OCI-LY7 (cell line): ENCODE data around the gene INO80E. TPM values are rescaled to one million over a fixed set of nuclear protein-coding genes. Genes with fewer than 3 reads are reported as not detected.

Source experiments
- BruUV-seq: library from RNA; stranded (reverse); fragments of 400-500 nt; replicated peaks from 2 replicates; lab custom pipeline; 2021; lab: Mats Ljungman, UMichigan
- CTCF ChIA-PET: fragments of 300-600 bp; sonication (Branson Sonifier 250); formaldehyde crosslinking; loops from one replicate; lab custom pipeline; 2022; ENCODE audit warnings: antibody characterized with exemption; ENCODE audit not compliant: unreplicated experiment; lab: Charles Lee
- POLR2A ChIA-PET: fragments of 300-600 bp; sonication (Branson Sonifier 250); formaldehyde crosslinking; loops from one replicate; lab custom pipeline; 2022; ENCODE audit warnings: antibody characterized with exemption; lab: Charles Lee
- DNase-seq: peaks from one replicate; pipeline ENCODE4 v3.0.0-alpha.2; 2015; ENCODE audit warnings: low spot score
- H2AFZ ChIP-seq: fragments of 200-600 bp; sonication (generic), shearing (Covaris generic); 2 replicates; pipeline ENCODE4 v1.6.1; 2014; ENCODE audit warnings: mild to moderate bottlenecking, antibody characterized with exemption, low read length, moderate library complexity
- H3K27ac ChIP-seq: fragments of 200-600 bp; sonication (generic); 2 replicates; pipeline ENCODE4 v1.5.1; 2014; ENCODE audit warnings: mixed run types, low read depth, mild to moderate bottlenecking, moderate library complexity, low read length, inconsistent platforms; ENCODE audit not compliant: poor library complexity, severe bottlenecking
- H3K36me3 ChIP-seq: fragments of 200-600 bp; sonication (generic); 2 replicates; pipeline ENCODE4 v1.6.1; 2014; ENCODE audit warnings: mild to moderate bottlenecking, antibody characterized with exemption, low read length, moderate library complexity, mixed read lengths; ENCODE audit not compliant: insufficient read depth
- H3K4me1 ChIP-seq: fragments of 200-600 bp; sonication (generic); 2 replicates; pipeline ENCODE4 v1.5.1; 2014; ENCODE audit warnings: mild to moderate bottlenecking, low read length; ENCODE audit not compliant: insufficient read depth, poor library complexity, severe bottlenecking
- H3K4me2 ChIP-seq: fragments of 200-600 bp; sonication (generic); 2 replicates; pipeline ENCODE4 v1.6.1; 2014; ENCODE audit warnings: mild to moderate bottlenecking, low read length
- H3K4me3 ChIP-seq: fragments of 200-600 bp; sonication (generic); 2 replicates; pipeline ENCODE4 v1.5.1; 2014; ENCODE audit warnings: mild to moderate bottlenecking, low read depth, low read length; ENCODE audit not compliant: poor library complexity, severe bottlenecking
- H3K79me2 ChIP-seq: fragments of 200-600 bp; sonication (generic); 2 replicates; pipeline ENCODE4 v1.6.1; 2016; ENCODE audit warnings: low read depth, mild to moderate bottlenecking, low read length, moderate library complexity, mixed read lengths; ENCODE audit not compliant: insufficient read depth
- H3K9me2 ChIP-seq: fragments of 200-600 bp; sonication (generic); 2 replicates; pipeline ENCODE4 v1.6.1; 2016; ENCODE audit warnings: mild to moderate bottlenecking, low read length, mixed read lengths; ENCODE audit not compliant: insufficient read depth
- H3K9me3 ChIP-seq: fragments of 200-600 bp; sonication (generic); 2 replicates; pipeline ENCODE4 v1.6.1; 2014; ENCODE audit warnings: mild to moderate bottlenecking, mixed run types, low read length, mixed read lengths
- H4K20me1 ChIP-seq: fragments of 200-600 bp; sonication (generic); 2 replicates; pipeline ENCODE4 v1.6.1; 2014; ENCODE audit warnings: mild to moderate bottlenecking, antibody characterized with exemption, low read length, moderate library complexity, mixed read lengths; ENCODE audit not compliant: insufficient read depth
- CTCF ChIP-seq: fragments of 200-600 bp; sonication (generic); conservative IDR thresholded peaks from 2 replicates; pipeline ENCODE4 v1.5.1; 2014; ENCODE audit warnings: mild to moderate bottlenecking, antibody characterized with exemption, low read length, moderate library complexity, mixed read lengths
- EZH2phosphoT487 ChIP-seq: fragments of 200-600 bp; sonication (generic); IDR thresholded peaks from 2 replicates; pipeline ENCODE4 v1.6.1; 2018; ENCODE audit warnings: low read depth, borderline replicate concordance, mild to moderate bottlenecking, mixed run types, antibody characterized with exemption, low read length, moderate library complexity, mixed read lengths
- intact Hi-C: fragments of 100-400 bp; cut with micrococcal nuclease; formaldehyde crosslinking; loops from one replicate; pipeline ENCODE4 v1.10.0; 2022; ENCODE audit not compliant: unreplicated experiment
- total RNA-seq, 2 experiments: library from RNA; depleted of rRNA in 1 of 2; stranded (reverse); fragments of >200 nt in 1 of 2; shearing (Covaris generic) in 1 of 2; gene quantifications; 2 replicates each; pipeline ENCODE4 v1.2.3, GENCODE V29; 2014 to 2022

INO80E gene
- total RNA-seq, 2 experiments from 2014 or later: 88.0 to 129 TPM

GRCh38 chr16:29986231-29986630 lies 9.8 kb upstream of the INO80E start:
- TF ChIP-seq EZH2phosphoT487: no peak
- TF ChIP-seq CTCF: no peak
- Histone ChIP-seq H3K9me2 (no peaks in the 10 kb centered on the region), H3K4me3 (no peak overlapping the region), H3K4me2 (no peak overlapping the region), H3K36me3 (peaks cover 97% of the 10 kb centered on the region), H3K4me1 (no peaks in the 10 kb centered on the region), H3K27ac (no peak overlapping the region), H3K79me2 (no peaks in the 10 kb centered on the region), H4K20me1 (no peaks in the 10 kb centered on the region), H3K9me3 (no peaks in the 10 kb centered on the region), H2AFZ (no peak overlapping the region)
- ChIA-PET POLR2A (interaction anchor here (1.3 kb wide), 1 partner anchor 11 kb away, joined by 4 read pairs; no protein-coding TSS in a partner anchor), CTCF (no interaction called here)
- BruUV-seq: no TSS peak
- intact Hi-C loops: no loop called here
- DNase-seq: no peak

GRCh38 chr16:29986931-29987330 lies 9.1 kb upstream of the INO80E start:
- Histone ChIP-seq H3K9me2 (no peaks in the 10 kb centered on the region), H3K4me2 (no peak overlapping the region), H3K27ac (no peak overlapping the region), H4K20me1 (no peaks in the 10 kb centered on the region), H3K9me3 (no peaks in the 10 kb centered on the region), H3K79me2 (no peaks in the 10 kb centered on the region), H3K4me3 (no peak overlapping the region), H2AFZ (no peak overlapping the region), H3K36me3 (peaks cover 97% of the 10 kb centered on the region), H3K4me1 (no peaks in the 10 kb centered on the region)
- no TSS peak for BruUV-seq
- DNase-seq: no peak
- intact Hi-C loops: no loop called here
- TF ChIP-seq EZH2phosphoT487: no peak
- TF ChIP-seq CTCF: no peak
- POLR2A ChIA-PET: no interaction called here
- CTCF ChIA-PET: no interaction called here

GRCh38 chr16:29987371-29988085 lies 8.5 kb upstream of the INO80E start:
- H3K9me3 ChIP-seq: no peaks in the 10 kb centered on the region
- intact Hi-C loops: no loop called here
- no peak overlapping the region for H3K4me2 ChIP-seq
- CTCF ChIA-PET: no interaction called here
- TF ChIP-seq CTCF: no peak
- no peak for TF ChIP-seq EZH2phosphoT487
- no peaks in the 10 kb centered on the region for H3K9me2 ChIP-seq
- POLR2A ChIA-PET: no interaction called here
- peaks cover 97% of the 10 kb centered on the region for H3K36me3 ChIP-seq
- H3K4me3 ChIP-seq: no peak overlapping the region
- H2AFZ ChIP-seq: no peak overlapping the region
- no peak for DNase-seq
- no peaks in the 10 kb centered on the region for H3K79me2 ChIP-seq
- no peak overlapping the region for H3K27ac ChIP-seq
- no peaks in the 10 kb centered on the region for H4K20me1 ChIP-seq
- no peaks in the 10 kb centered on the region for H3K4me1 ChIP-seq
- BruUV-seq: no TSS peak
